Amniotic stem cell (primary cell): ENCODE data around the gene USH1C.

Source experiments
- DNase-seq: peaks from one replicate; lab custom pipeline; 2025; lab: John Stamatoyannopoulos, UW

The USH1C gene

DNA sequence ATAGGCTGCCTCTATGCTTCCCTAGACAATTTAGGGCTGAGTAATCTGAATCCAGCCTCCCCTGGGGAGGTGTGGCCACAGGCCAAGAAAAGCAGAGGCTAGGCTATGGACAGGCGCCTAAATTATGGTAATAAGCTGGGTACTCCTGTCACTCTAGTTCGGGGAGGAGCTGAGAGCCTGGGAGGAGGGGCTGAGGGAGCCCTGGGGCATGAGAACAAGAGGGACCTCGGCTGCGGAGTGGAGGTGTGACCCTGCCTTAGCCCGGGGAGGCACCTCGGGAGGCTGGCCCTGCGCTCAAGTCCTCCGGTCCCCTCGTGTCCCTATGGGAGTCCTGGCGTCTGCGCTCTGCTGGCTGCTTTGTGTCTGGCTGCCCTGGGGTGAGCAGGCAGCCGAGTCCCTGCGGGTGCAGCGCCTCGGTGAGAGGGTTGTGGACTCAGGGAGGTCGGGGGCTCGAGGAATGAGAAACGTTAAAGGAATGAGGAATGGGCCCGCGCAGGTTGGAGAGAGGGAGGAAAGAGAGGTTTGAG is 2.9 kb upstream of the USH1C start, which contains the start of gene OTOG:
Gene OTOG (plus strand): TSS at position 209 of the 527 bp plus-strand sequence. CDS start 114 bp downstream, at position 323.
- DNase-seq, result no peak

GRCh38 chr11:17546240-17546639 is 2.0 kb upstream of the USH1C start:
- DNase-seq, result no peak

DNA sequence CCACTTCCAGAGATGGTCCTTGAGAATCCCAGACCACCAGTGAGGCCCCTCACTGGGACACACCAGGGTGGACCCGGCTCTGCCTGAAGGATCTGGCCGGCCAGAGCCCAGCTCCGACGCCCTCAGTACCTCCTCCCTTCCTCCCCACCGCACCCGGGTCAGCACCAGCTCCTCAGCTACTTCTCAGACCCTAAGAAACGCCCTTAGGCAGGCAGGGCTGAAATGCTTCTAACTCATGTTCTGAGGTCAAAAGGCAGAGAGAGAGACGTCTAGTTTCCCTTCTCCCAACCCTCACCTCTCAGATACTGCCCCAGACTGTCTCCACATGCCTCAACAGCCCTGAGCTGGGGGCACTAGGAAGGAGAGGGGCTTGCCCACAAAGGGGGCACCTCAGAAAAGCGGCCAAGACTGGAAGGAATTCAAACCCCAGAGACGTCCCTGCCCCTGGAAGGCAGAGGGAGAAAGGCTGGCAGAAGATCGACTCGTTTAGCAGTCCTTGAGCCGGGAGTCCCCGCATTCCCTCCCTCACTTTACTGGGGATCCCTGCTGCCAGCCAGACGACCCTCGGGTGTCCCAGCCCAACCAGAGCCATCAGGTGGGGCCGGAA is 539 bp downstream of the USH1C start:
- DNase-seq, result no peak

GRCh38 chr11:17543041-17543440 is 1.2 kb downstream of the USH1C start:
- DNase-seq, result no peak

GRCh38 chr11:17542249-17542648 is 2.0 kb downstream of the USH1C start:
- no peak for DNase-seq

GRCh38 chr11:17541330-17541885 is 2.8 kb downstream of the USH1C start:
- no peak for DNase-seq

DNA sequence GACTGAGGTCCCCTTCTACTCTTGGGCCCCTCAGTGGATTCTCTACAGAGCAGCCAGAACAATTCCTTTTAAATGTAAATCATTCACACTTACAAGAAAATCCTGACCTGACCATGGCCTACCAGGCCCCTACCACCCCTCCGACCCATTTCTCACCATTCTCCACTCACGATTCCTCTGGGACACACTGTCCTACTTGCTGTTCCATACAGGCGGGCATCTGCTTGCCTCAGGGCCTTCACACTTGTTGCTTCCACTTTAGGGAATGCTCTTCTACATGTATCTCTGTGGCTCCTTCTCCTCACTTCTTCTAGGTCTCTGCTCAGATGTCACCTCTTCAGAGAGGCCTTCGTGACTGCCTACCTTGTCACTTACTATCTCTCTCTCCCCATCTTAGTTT is 3.4 kb downstream of the USH1C start:
- DNase-seq, result no peak

GRCh38 chr11:17538731-17539130 is 5.5 kb downstream of the USH1C start:
- DNase-seq, result no peak

DNA sequence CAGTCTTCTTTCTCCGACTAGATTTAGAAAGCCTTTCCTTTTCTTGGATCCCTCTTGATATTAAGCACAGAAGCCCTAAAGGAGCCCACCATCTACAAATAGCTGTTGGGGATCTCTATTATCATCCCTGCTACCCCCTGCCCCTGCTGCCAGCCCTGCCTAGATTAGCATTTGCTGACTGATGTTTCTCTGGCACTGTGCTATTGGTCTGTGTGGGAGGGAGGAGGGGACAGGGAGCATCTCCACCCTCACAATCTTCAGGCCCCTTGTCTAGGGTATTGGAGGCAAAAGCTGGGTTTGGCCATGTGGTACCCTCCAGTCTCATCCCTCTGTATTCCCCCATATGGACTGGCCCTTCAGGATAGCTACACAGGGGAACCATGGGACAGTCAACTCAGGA is 6.2 kb downstream of the USH1C start:
- DNase-seq, result no peak

GRCh38 chr11:17537261-17537660 is 7.0 kb downstream of the USH1C start:
- no peak for DNase-seq

GRCh38 chr11:17535488-17535887 is 8.7 kb downstream of the USH1C start:
- no peak for DNase-seq

DNA sequence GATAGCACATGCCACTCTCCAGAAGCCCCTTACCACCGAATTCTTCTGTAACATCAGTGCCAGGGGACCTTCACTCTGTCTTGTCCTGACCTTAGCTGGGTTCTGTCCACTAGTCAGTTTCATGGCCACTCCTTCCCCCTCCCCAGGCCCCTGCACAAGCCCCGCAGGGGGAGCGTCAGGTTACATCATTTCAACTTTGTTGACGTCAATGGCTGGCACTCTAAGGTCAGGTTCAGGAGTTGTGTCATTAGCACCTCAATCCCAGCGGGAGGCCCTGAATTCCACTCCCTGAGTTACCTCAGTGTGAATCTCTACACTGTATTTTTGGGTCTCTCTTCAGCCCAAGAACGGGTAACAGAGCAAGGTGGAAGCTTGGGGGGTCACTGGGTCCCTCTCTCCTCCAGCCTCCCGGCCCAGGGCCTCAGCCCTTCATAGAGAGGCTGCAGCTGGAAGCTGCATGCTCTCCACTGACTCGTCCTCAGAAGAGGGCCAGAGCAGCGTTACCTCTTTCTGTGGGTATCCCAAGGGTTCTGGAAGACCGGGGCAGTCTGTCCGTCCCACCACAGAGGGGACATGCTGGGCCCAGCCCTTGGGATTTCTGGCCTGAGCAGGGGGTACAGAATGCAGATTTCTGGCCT is 10.3 kb downstream of the USH1C start:
- DNase-seq, result no peak

GRCh38 chr11:17533341-17533740 is 10.9 kb downstream of the USH1C start:
- DNase-seq, result no peak

DNA sequence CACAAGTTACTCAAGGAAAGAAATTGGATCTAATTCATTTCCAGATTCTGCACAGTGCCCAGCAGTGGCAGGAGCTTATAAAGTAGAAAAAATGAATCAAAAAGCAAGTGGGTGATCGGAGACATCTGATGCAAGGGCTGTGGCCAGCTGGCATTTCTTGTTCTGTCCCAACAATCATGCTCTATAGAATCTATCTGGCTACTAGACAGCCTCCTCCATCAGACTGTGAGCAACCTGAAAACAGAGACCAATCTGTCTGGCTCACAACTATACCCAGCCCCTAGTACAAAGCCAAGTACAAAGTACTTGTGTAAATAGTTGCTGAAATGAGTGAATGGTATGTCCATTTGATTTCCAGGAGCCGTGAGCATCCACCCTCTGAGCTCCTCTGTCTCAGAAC is 11.4 kb downstream of the USH1C start:
- DNase-seq, result no peak

DNA sequence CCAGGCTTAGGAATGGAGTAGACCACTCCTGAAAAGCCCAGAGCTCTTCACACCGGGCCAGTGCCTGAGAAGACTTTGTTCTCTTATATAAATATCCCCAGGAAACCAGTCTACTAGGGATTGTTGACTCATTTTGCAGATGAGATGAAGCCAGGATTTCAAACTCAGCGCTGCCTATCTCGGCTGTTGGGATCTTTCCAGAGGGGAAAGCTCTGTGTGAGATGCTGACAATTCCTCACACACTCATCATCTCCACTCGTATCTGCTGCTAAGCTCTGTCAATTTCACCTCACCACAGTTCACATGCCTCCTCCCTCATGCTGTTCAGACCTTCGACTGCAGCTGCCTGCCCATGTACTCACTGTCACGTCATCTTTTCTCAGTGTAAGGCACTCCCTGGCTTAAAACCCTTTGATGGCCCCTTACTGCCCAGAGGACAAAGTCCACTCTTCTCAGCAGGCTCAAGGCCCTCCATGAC is 12.5 kb downstream of the USH1C start:
- DNase-seq, result no peak

GRCh38 chr11:17531071-17531600 is 13.1 kb downstream of the USH1C start:
- no peak for DNase-seq

GRCh38 chr11:17529844-17530185 is 14.4 kb downstream of the USH1C start:
- DNase-seq, result no peak

GRCh38 chr11:17528906-17529843 is 15.0 kb downstream of the USH1C start:
- DNase-seq, result no peak

DNA sequence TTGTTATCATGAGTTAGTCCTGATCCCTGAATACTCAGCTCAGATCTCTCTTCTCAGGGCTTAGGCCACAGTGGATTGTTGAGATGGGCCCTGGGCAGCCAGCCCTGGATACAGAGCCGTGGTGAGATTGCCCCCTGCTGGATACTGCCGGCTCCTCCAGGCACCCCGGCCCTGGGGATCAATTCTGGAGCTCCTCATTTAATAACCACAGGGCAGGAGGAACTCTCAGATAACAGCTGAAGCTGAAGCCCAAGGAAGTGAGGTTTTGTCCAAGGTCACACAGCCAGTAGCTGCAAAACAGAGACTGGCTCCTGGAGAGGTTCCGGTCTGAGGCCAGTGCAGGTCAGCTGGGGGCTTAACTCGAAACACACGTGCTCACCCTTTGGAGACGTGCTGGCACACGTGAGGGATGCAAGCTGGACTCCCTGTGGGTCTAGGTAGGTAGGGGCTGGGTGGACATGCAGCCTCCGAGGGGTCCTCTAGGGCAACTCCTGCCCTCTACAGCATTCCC is 16.0 kb downstream of the USH1C start:
- no peak for DNase-seq

- no peak for DNase-seq
Measured at GRCh38 chr11:17527628-17527995, 16.6 kb downstream of the USH1C start.

DNA sequence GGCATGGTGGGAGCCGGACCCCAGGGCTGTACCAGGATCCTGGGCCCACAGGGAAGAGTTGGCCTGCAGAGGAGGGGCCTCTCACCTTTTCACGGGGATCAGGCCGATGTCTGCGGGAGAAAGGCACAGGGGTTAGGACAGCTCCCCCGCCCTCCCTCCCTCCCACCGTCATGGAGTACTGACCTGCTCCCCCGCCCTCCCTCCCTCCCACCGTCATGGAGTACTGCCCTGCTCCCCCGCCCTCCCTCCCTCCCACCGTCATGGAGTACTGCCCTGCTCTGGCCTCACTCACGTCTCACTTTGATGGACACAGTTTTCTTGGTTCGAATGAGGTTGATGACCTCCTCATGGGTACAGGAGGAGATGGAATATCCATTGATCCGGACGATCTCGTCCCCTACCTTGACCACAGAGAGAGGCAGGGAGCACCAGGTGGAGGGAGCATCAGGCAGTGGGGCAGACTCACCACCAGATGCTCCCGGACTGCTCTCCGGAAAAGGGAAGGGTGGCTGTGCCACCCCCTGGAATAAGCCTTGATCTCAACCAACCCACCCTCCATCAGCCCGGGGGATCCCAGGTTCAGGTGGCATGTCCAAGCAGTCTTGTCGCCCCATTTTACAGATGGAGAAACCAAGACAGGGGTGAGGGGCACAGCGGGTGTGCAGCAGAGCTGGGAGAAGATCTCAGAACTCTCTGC is 17.1 kb downstream of the USH1C start:
- DNase-seq, result no peak
